ENCODE measurements around the gene PES1.
A peak's percentile ranks its signal among the peaks of the same experiment; 100 is the strongest.
"Not testable (repeated sequence)": the region's sequence is repeated elsewhere in the genome, so short reads cannot be mapped to it uniquely, and the experiment has no call there.

Gene PES1

DNA sequence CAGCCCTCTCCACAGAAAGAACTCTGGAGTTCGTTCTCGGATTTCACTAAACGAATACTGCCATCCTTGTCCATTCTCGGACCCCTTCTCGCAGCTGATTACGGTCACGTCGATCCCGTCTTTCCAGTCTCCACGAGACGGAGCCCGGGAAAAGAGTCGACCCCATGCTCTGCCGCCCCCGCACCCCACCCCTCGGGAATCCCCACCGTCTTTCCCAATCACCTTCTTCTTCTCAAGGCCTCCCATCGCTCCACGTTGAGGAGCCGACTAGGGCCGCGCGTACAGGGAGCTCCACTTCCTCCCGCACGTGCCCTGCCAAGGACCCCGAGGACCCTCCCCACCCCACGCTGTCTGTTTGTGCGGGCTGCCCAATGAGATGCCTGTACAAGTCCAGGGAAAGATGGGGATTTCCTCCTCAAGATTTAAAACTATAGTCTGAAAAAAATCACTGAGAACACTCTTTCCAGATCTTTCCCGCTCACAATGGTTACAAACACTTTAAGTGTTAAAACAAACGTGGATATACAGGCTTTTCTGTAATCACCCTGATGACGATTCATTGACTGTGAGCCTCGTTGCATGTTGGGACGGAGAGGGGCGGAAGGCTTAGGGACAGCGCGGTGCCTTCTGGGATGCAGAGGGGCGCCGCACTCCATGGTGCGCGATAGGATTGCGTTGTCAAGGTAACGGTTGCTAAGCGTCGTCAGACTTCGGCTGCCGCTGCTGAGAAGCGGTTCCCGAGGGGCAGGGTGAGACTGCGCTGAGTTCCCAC lies at the start of gene PES1:
Gene PES1, minus strand, starts transcription at position 323 of the 772 bp plus-strand sequence. Its CDS starts 77 bp downstream, at position 246.
- DNase-seq (ENCODE audit: low spot score) = peak; percentile 97

DNA sequence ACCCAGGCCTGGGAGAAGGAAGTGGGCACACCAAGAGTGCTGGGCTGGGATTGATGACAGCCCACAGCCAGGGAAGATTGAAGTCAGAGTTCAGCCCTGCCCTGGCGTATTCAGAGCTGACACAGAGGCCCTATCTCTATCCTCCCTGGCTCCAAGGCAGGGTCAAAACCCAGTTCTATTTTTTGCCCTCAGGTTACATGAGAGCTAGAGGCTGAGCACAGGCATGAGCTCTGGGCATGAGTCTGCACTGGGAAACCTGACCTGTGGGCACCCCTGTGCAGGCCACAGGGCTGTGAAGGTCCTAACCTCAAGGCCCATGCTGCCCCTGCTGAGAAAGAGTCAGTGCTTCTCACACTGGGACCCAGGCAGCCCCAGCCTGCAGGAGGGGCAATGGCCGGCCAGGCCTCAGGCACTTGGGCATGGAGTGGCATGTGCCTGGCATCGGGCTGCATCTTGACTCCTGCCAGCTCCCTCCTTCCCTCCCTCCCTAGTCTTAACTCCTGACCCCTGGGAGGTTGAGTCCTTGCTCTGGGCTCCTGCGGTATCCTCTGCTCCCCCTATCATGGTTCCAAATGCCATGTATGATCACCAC lies 49.2 kb upstream of the PES1 start:
- no peak for DNase-seq (ENCODE audit: low spot score)

DNA sequence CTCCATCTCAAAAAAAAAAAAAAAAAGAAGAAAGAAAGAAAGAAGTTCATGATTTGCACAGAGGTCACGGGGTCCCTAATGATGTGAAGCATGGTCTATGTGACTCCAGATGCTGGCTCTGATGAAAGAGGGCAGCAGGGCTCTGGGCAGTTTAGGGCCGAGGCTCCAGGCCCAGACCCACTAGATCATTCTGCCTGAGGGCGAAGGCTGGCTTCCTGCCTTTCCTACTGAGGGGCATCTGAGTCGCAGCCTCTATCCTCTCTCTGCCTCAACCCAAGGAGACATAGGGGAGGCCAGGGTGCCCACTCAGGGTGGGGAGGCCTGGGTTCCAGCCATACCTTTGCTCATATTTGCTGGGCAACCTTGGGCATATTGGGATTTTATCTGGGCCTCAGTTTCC lies 48.7 kb upstream of the PES1 start:
- DNase-seq (ENCODE audit: low spot score) = no peak

DNA sequence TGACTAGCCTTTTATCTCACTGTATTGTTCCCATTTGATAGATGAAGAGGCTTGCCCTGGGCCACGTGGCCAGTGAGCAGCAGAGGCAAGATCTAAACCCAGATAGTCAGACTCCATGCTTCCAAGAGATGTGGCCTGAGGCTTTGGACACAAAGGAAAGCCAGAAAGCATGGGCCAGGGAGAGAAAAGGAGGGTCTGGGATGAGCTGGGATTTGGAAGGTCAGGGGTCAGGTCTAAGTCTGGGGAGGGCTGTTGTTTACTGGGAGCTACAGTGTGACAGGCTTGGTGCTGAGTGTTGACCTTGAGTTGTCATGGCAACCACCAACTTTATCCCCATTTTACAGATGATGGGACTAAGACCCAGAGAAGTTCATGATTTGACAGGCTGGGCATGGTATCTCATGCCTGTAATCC lies 46.0 kb upstream of the PES1 start:
- no peak for DNase-seq (ENCODE audit: low spot score)

DNA sequence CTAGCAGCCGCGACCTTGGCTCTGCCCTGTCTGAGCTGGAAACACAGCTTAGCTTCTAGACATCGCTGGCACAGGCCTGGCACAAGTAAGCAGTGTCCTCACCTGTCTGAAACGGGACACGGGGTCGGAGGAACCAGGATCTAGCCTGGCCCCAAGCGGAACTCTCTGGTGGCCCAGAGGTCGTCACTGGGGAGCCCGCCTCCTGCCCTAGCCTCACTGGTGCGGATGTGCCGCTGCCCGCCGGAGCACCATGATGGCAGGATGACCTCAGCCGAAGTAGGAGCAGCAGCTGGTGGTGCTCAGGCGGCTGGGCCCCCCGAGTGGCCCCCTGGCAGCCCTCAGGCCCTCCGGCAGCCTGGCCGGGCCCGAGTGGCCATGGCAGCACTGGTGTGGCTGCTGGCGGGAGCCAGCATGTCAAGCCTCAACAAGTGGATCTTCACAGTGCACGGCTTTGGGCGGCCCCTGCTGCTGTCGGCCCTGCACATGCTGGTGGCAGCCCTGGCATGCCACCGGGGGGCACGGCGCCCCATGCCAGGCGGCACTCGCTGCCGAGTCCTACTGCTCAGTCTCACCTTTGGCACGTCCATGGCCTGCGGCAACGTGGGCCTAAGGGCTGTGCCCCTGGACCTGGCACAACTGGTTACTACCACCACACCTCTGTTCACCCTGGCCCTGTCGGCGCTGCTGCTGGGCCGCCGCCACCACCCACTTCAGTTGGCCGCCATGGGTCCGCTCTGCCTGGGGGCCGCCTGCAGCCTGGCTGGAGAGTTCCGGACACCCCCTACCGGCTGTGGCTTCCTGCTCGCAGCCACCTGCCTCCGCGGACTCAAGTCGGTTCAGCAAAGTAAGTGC lies 44.7 kb upstream of the PES1 start:
- DNase-seq (ENCODE audit: low spot score) = peak; percentile 29

DNA sequence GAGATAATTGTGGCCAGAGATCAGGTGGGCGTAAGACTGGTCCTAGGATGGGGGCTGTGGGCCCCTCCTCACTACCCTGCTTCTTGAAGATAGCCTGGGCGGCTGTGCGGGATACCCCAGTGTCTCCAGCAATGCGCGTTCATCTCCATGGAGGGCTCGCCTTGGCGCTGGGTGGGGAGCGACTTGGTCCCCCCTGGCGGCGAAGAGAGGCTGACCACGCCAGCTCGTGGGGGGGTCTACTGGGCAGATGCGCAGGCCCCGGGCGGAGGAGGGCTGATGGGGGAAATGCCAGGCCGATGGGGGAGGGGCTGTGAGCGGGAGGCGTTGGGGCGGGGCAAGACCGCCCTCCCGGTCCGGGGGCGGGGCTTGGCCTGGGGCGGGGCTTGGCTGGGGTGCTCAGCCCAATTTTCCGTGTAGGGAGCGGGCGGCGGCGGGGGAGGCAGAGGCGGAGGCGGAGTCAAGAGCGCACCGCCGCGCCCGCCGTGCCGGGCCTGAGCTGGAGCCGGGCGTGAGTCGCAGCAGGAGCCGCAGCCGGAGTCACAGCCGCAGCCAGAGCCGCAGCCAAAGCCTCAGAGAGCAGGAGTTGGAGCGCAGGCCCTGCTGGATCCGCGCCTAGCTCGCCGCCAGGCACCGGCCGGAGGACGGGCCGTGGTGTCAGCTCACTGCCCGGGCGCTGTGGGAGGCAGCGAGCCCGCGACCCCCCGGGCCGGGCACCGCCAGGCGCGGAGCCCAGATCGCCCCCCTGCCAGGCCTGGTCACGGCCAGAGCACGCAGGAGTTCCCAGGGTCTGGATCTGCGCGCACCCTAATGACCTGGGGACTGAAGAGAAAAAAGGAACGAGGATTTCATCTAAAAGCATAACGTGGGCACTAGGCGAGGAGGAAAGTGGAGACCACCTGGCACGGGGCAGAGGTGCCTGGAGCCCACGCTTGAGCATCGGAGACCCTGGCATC lies 43.8 kb upstream of the PES1 start, which contains the start of gene SLC35E4:
Gene SLC35E4, plus strand, starts transcription at position 509 of the 953 bp plus-strand sequence. CDS start 670 bp downstream, outside the sequence.
- DNase-seq (ENCODE audit: low spot score) = peak; percentile 92

DNA sequence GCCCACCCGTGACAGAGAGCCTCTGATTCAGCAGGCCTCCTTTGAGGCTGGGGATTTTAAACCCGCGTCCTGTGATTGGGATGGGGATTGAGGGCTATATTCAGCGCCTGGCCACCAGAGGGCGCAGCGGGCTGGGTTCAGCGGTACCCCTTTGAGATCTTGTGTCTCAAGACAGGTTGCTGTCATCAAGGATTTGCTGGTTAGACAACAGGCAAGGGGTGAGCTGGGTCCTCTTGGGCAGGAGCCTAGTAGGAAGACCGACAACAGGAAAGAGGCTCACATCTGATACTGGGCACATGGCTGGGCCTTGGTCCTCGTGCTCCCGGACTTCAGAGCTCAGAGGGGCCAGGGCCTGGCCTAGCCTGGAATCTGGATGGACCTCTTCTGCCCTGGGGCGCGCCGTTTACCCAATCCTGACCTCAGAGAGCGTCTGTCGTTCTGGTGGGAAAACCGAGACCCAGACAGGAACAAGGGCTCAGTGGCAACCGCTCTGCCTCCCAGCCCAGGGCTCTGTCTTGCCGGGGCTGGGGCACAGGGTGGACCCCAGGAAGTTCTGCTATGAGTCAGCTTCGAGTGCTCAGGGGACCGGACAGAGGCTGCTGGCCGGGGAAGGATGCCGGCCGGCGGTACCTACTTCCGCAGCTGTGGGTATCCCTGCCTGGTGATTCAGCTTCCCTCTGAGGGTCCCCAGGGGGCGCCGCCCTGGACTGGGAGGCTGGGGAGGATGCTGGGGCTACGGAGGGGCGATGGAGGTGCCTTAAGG lies 42.9 kb upstream of the PES1 start:
- DNase-seq (ENCODE audit: low spot score) = peak; percentile 96

DNA sequence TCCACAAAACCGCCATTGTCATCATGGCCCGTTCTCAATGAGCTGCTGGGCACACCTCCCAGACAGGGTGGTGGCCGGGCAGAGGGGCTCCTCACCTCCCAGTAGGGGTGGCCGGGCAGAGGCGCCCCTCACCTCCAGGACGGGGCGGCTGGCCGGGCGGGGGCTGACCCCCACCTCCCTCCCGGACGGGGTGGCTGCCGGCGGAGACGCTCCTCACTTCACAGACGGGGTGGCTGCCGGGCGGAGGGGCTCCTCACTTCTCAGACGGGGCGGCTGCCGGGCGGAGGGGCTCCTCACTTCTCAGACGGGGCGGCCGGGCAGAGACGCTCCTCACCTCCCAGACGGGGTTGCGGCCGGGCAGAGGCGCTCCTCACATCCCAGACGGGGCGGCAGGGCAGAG lies 39.8 kb upstream of the PES1 start:
- not testable (repeated sequence) for DNase-seq (ENCODE audit: low spot score)

DNA sequence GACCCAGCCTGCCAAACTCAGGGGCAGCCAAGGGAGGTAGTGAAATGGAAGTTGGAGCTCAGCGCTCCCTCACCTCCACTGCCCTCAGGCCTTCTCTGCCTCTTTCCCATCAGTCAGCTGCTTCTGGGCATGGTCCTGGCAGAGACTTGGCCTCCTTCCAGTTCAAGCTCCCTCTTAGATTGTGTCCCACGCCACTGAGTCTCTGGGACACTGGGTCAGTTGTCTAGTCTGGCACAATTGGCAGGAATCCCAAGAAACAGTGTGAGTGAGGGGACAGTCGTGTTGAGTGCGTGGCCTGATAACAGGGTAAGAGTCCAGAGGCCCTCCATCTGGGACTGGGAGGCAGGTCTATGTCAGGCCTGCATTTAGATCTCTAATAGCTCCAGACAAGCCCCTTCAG lies 36.8 kb upstream of the PES1 start:
- DNase-seq (ENCODE audit: low spot score) = no peak

DNA sequence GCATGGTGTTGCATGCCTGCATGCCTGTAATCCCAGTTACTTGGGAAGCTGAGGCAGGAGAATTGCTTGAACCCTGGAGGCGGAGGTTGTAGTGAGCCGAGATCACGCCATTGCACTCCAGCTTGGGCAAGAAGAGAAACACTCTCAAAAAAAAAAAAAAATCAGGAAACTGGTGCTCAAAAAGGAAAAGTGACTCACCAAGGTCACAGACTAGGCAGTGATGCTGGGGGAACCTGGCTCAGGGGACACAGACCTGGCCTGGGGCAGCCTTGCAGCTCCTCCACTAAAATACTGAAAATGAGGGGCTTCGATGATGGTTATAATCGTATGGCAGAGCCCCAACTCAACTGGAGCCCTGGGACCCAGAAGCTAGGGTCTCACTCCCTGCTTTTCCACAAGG lies 35.8 kb upstream of the PES1 start:
- DNase-seq (ENCODE audit: low spot score) = peak; percentile 36

DNA sequence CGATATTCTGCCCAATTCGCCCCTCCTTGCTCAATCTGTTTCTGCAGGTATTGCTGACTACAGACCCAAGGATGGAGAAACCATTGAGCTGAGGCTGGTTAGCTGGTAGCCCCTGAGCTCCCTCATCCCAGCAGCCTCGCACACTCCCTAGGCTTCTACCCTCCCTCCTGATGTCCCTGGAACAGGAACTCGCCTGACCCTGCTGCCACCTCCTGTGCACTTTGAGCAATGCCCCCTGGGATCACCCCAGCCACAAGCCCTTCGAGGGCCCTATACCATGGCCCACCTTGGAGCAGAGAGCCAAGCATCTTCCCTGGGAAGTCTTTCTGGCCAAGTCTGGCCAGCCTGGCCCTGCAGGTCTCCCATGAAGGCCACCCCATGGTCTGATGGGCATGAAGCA lies 34.7 kb upstream of the PES1 start:
- no peak for DNase-seq (ENCODE audit: low spot score)

DNA sequence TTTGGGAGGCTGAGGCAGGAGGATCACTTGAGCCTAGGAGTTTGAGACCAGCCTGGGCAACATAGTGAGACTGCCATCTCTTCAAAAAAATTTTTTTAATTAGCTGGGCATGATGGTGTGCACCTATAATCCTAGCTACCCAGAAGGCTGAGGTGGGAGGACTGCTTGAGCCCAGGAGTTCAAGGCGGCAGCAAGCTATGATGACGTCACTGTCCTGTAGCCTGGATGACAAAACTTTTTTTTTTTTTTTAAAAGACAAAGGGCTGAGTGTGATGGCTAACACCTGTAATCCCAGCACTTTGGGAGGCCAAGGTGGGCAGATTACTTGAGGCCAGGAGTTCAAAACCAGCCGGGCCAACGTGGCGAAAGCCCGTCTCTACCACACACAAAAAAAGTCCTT lies 28.2 kb upstream of the PES1 start:
- not testable (repeated sequence) for DNase-seq (ENCODE audit: low spot score)

DNA sequence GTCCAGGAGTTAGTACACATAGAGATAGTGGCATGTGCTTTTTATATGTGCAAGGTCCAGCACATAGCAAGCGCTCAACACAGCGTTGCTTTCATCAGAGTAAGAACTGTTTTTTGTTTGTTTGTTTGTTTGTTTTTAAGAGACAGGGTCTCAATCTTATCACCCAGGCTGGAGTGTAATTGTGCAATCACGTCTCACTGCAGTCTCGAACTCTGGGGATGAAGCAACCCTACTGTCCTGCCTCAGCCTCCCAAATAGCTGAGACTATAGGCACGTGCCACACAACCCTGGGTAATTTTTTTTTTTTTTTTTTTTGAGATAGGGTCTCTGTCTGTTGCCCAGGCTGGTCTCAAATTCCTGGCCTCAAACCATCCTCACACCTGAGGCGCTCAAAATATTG lies 26.1 kb upstream of the PES1 start:
- DNase-seq (ENCODE audit: low spot score) = no peak

DNA sequence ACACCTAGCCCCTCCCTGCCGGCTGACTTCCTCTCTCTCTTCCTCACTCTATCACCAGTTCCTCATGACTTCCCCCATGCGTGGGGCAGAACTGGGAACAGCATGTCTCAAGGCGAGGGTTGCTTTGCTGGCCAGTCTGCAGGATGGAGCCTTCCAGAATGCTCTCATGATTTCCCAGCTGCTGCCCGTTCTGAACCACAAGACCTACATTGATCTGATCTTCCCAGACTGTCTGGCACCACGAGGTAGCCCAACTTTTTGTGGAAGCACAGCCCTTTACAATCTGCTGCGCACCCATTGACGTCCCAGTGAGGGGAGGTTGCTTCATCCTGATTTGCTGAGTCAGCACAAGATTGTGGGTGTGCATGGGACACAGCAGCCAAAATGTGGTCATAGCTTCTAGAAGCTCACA lies 23.8 kb upstream of the PES1 start:
- no peak for DNase-seq (ENCODE audit: low spot score)

DNA sequence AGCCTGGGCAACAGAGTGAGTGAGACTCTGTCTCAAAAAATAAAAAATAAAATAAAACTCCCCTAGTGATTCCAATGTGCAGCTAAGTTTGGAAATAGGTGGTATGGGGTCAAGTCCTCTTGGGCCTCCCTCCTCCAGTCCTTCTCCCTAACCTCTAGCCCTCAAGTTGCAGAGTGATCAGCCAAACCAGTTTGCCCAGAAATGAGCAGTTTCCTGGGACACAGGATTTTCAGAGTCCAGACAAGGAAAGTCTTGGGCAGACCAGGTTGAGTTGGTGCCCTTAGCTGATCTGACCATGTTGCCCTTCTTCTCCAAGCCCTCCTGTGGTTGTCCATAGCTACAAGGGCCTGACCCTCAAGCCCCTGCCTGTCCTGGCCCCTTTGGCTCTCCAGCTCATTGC lies 23.2 kb upstream of the PES1 start:
- no peak for DNase-seq (ENCODE audit: low spot score)

DNA sequence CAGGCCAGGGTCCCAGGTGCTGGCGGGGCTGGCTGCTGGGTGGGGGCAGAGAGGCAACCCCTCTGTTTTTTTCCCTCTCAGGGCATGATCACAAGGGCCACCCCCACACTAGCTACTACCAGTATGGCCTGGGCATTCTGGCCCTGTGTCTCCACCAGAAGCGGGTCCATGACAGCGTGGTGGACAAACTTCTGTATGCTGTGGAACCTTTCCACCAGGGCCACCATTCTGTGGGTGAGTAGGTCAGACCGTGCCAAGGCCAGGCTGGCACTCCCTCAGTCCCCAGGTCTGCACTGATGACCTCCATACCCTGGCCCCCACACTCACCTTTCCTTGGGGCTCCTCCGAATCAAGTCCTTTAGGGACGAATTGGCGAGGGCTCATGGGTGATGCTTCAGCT lies 22.6 kb upstream of the PES1 start:
- no peak for DNase-seq (ENCODE audit: low spot score)

DNA sequence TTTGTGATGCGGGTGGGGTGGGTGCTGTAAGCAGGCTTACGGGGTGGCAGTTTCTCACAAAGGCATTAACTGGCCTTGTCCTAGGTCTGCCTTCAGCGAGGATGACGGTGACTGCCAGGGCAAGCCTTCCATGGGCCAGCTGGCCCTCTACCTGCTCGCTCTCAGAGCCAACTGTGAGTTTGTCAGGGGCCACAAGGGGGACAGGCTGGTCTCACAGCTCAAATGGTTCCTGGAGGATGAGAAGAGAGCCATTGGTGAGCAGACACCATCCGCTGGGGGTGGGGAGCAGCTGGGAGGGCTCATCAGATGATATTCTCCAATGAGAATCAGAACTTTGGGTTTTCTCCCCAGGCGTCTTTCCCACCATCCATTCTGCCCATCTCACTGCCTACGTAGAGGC lies 21.1 kb upstream of the PES1 start:
- no peak for DNase-seq (ENCODE audit: low spot score)

DNA sequence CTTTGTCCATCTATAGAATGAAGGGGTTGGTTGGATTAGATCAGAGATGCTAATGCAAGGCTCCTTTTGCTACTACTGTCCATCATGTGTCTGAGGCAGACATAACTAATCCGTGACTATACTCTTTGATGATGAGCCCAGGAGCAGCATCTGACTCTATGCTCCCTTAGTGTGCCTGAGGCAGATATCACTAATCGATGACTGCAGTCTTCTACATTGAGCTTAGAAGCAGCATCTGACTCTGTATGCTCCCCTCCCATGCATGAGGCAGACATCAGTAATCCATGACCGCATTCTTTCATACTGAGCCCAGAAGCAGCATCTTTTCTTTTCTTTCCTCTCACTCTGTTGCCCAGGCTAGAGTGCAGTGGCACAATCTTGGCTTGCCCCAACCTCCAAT lies 19.5 kb upstream of the PES1 start:
- DNase-seq (ENCODE audit: low spot score) = no peak

DNA sequence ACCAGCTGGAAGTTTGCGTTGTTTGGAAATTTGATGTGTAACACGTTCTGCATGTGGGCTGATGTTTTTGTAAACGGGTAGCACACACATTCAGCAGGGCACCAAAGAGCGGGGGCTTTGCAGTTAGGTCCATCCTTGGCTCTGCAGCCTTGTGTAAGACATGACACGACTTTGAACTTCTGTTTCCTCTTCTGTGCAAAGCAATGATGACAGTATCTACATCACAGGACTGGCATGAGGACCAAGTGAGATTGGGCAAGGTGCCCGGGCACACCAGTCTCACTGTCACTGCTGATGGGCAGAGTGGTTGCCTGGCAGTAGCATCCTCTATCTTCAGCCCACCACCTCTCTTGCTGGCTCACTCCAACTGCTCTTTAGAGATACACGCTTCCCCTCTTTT lies 18.6 kb upstream of the PES1 start:
- DNase-seq (ENCODE audit: low spot score) = no peak

DNA sequence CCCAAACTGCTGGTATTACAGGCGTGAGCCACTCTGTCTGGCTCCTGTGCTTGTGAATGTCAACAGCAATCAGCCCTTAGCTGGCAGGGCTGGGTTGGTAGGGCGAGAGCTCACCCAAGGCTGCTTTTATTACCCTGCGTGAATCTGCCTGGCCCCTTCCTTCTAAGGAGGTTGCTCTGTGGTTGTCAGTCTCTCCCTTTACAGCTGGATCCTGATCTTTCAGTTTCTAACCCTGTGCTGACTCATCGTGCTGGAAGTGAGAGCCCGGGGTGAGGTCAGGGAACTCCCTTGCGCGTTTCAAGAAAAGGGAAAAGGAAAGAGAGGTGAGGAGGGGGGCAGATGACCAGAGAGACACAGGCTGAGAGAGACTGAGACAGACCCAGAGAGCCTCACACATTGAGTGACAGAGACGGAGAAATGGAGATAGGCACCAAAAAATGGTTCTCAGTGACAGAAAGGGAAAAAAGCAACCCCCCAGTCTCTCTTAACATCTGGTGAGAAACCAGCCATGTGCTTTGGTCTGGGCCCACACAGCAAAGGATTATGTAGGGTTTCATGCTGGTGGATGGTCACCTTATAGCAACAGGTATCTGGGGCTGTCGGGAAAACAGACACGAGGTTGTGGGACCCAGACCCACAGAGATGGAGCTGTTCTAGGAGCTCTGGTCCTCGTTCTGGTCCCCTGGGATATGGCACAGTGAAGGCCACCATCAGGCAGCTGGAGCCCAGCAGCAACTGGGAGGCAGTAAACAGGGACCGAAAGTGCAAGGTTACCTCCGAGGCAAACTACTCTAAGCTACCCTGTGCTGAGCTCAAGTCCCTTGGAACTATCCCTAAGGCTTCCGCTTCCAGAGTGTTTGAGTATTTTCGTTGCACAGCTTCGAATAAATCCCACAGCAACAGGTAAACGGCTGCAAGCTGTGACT lies 17.8 kb upstream of the PES1 start:
- DNase-seq (ENCODE audit: low spot score) = peak; percentile 67
